CD4-positive, alpha-beta memory T cell (primary cell): ENCODE results near the gene KIF26A. TPM values are rescaled to one million over a fixed set of nuclear protein-coding genes. Genes with fewer than 3 reads are reported as not detected.
"Not testable (repeated sequence)": the region's sequence is repeated elsewhere in the genome, so short reads cannot be mapped to it uniquely, and the experiment has no call there.

Experiments used
- CTCF ChIA-PET: fragments of 350-600 bp; sonication (Branson Sonifier 250); formaldehyde crosslinking; loops from one replicate; lab custom pipeline; 2021; ENCODE audit warnings: inconsistent platforms; ENCODE audit not compliant: partially characterized antibody; lab: Charles Lee
- POLR2A ChIA-PET: fragments of 350-600 bp; sonication (Branson Sonifier 250); formaldehyde crosslinking; loops from one replicate; lab custom pipeline; 2021; ENCODE audit not compliant: partially characterized antibody; lab: Charles Lee
- DNase-seq, 5 donors: peaks; one replicate each; pipeline versions ENCODE4 v3.0.0 to v3.0.0-alpha.2; 2020 to 2022; ENCODE audit warnings: mixed read lengths in 1 of 5
- H3K27ac ChIP-seq: one replicate; pipeline ENCODE4 v1.7.0; 2013; ENCODE audit warnings: low read depth, low read length
- H3K27me3 ChIP-seq: 2 replicates; pipeline ENCODE4 v1.7.0; 2013; ENCODE audit warnings: mild to moderate bottlenecking, low read length, moderate library complexity; ENCODE audit not compliant: insufficient read depth
- H3K36me3 ChIP-seq: 2 replicates; pipeline ENCODE4 v1.7.0; 2013; ENCODE audit warnings: mild to moderate bottlenecking, low read length, moderate library complexity; ENCODE audit not compliant: insufficient read depth
- H3K4me1 ChIP-seq: 2 replicates; pipeline ENCODE4 v1.7.0; 2013; ENCODE audit warnings: mild to moderate bottlenecking, low read length, moderate library complexity; ENCODE audit not compliant: insufficient read depth
- H3K4me3 ChIP-seq, 2 donors: one replicate each; pipeline ENCODE4 v1.7.0; 2013; ENCODE audit warnings: low read length in 2 of 2, mild to moderate bottlenecking in 1 of 2
- H3K9me3 ChIP-seq, 2 donors: one replicate each; pipeline ENCODE4 v1.7.0; 2013; ENCODE audit warnings: low read length in 2 of 2, control low read depth in 1 of 2; ENCODE audit not compliant: control insufficient read depth in 1 of 2
- H3K27ac Mint-ChIP-seq, 7 donors: one replicate each; pipeline ENCODE4 v1.8.0; 2020 to 2021; ENCODE audit warnings: mixed read lengths in 7 of 7, mild to moderate bottlenecking in 6 of 7, inconsistent platforms in 3 of 7, moderate library complexity in 3 of 7
- H3K27me3 Mint-ChIP-seq, 2 donors: one replicate each; pipeline ENCODE4 v1.8.0; 2020 to 2021; ENCODE audit warnings: mixed read lengths in 2 of 2
- H3K36me3 Mint-ChIP-seq, 2 donors: one replicate each; pipeline ENCODE4 v1.8.0; 2020 to 2021; ENCODE audit warnings: mixed read lengths in 2 of 2, inconsistent platforms in 1 of 2, mild to moderate bottlenecking in 1 of 2
- H3K4me1 Mint-ChIP-seq, 4 donors: one replicate each; pipeline ENCODE4 v1.8.0; 2020 to 2021; ENCODE audit warnings: mixed read lengths in 4 of 4, mild to moderate bottlenecking in 1 of 4
- H3K4me3 Mint-ChIP-seq, 8 donors: one replicate each; pipeline ENCODE4 v1.8.0; 2020 to 2021; ENCODE audit warnings: mixed read lengths in 8 of 8, mild to moderate bottlenecking in 7 of 8, moderate library complexity in 6 of 8, inconsistent platforms in 3 of 8
- H3K9me3 Mint-ChIP-seq, 8 donors: one replicate each; pipeline ENCODE4 v1.8.0; 2020 to 2021; ENCODE audit warnings: mixed read lengths in 8 of 8, mild to moderate bottlenecking in 5 of 8, inconsistent platforms in 3 of 8, moderate library complexity in 1 of 8
- intact Hi-C: fragments of 100-400 bp; cut with micrococcal nuclease; formaldehyde crosslinking; loops from one replicate; pipeline ENCODE4 v1.15.1; 2023
- polyA plus RNA-seq, 2 donors: library from polyadenylated mRNA; unstranded; fragments of 300-500 nt; fragmentation: Illumina TruSeq; gene quantifications; one replicate each; pipeline ENCODE4 v1.2.3, GENCODE V29; 2021
- total RNA-seq, 2 experiments: library from RNA; stranded (reverse); gene quantifications; one replicate each; pipeline ENCODE4 v1.2.3, GENCODE V29; 2021

Gene KIF26A
- total and polyA plus RNA-seq, 4 experiments from 2014 or later = 0.05 to 0.23 (median 0.22) TPM; not detected in 1

DNA sequence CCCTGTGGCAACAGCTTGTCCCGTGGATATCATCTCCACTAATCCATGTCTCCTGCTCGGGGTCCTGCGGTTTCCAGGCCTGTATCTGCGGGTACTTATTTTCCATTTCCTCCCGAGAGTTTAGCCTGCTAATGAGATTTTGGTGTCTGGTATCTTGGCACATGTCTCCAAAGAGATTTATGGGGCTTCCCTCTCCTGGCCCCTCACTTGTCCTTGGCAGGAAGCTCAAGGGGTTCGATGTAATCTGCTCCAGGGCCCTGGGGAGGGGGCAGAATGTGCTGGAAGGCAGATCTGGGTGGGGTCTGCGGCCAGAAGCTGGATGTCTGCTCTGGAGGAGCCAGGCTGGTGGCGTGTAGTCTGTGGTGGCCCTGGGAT is 85.7 kb downstream of the KIF26A start:
- Mint-ChIP-seq H3K4me1 (peaks cover 5 to 37% (median 19%) of the 10 kb centered on the region in 4 donors), H3K4me3 (no peak overlapping the region), H3K27ac (no peak overlapping the region), H3K27me3 (peaks cover 1 to 9% of the 10 kb centered on the region in 2 donors), H3K36me3 (no peaks in the 10 kb centered on the region), H3K9me3 (peaks cover 0 to 6% (median 0%) of the 10 kb centered on the region in 8 donors)
- Histone ChIP-seq H3K4me3 (no peak overlapping the region), H3K27ac (no peak overlapping the region), H3K4me1 (peaks cover 10% of the 10 kb centered on the region), H3K9me3 (no peaks in the 10 kb centered on the region), H3K27me3 (no peaks in the 10 kb centered on the region), H3K36me3 (no peaks in the 10 kb centered on the region)
- POLR2A ChIA-PET = no interaction called here
- no peak for DNase-seq
- CTCF ChIA-PET = no interaction called here
- intact Hi-C loops = no loop called here

DNA sequence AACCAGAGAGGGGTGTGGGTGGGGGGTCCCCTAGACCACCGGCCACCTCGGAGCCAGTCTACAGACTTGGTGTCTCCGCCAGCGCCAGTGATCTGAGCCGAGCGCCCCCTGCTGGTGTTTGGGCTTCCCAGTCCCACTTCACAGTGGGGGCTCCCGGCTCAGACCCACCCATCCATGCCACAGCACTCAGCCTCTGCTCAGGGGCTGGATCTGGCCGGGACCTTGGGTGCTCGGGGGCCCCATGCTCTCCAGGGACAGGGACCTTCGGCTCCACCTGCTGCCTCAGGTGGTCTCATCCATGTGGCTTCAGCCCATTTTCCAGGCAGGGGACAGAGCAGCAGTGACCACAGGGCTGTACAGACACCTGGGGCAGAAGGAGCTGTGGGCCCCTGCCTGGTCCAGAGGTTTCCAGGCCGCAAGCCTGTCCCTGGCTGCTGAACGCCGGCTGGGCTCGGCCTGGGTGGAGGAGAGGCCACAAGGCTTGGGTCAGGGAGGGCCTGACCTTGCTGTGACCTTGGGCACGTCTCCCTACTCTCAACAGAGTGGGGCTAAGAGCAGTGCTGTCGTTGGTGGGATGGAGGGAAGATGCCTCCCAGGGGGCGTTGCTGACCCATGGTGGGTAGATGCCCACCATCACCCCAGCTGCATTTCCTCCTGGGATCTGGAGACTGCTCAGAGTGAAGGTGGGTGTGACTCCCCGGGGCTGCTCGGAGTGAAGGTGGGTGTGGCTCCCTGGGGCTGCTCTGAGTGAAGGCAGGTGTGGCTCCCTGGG is 86.3 kb downstream of the KIF26A start:
- Mint-ChIP-seq H3K36me3 (no peaks in the 10 kb centered on the region), H3K9me3 (peaks cover 0 to 6% (median 0%) of the 10 kb centered on the region in 8 donors), H3K27me3 (peaks cover 1 to 9% of the 10 kb centered on the region in 2 donors), H3K4me1 (peaks cover 5 to 37% (median 19%) of the 10 kb centered on the region in 4 donors), H3K4me3 (no peak overlapping the region), H3K27ac (peak overlapping the region in 1 of 7 donors; percentile 66)
- CTCF ChIA-PET = no interaction called here
- H3K27me3 ChIP-seq = no peaks in the 10 kb centered on the region
- intact Hi-C loops = no loop called here
- no peaks in the 10 kb centered on the region for H3K36me3 ChIP-seq
- POLR2A ChIA-PET = no interaction called here
- H3K27ac ChIP-seq = no peak overlapping the region
- no peak for DNase-seq
- peaks cover 10% of the 10 kb centered on the region for H3K4me1 ChIP-seq
- no peaks in the 10 kb centered on the region for H3K9me3 ChIP-seq
- no peak overlapping the region for H3K4me3 ChIP-seq

DNA sequence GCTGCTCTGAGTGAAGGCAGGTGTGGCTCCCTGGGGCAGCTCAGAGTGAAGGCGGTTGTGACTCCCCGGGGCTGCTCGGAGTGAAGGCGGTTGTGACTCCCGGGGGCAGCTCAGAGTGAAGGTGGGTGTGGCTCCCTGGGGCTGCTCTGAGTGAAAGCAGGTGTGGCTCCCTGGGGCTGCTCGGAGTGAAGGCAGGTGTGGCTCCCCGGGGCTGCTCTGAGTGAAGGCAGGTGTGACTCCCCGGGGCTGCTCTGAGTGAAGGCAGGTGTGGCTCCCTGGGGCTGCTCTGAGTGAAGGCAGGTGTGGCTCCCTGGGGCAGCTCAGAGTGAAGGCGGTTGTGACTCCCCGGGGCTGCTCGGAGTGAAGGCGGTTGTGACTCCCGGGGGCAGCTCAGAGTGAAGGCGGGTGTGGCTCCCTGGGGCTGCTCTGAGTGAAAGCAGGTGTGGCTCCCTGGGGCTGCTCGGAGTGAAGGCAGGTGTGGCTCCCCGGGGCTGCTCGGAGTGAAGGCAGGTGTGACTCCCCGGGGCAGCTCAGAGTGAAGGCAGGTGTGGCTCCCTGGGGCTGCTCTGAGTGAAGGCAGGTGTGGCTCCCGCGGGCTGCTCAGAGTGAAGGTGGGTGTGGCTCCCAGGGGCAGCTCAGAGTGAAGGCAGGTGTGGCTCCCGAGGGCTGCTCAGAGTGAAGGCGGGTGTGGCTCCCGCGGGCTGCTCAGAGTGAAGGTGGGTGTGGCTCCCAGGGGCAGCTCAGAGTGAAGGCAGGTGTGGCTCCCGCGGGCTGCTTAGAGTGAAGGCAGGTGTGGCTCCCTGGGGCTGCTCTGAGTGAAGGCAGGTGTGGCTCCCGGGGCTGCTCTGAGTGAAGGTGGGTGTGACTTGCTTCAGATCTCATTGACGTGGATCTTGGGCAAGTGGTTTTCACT is 87.1 kb downstream of the KIF26A start:
- H3K36me3 Mint-ChIP-seq, H3K27ac Mint-ChIP-seq, H3K27me3 Mint-ChIP-seq, H3K4me3 Mint-ChIP-seq, H3K27ac ChIP-seq, H3K4me3 ChIP-seq, intact Hi-C loops, H3K36me3 ChIP-seq, POLR2A ChIA-PET, H3K9me3 Mint-ChIP-seq, H3K27me3 ChIP-seq, CTCF ChIA-PET, H3K9me3 ChIP-seq: not testable (repeated sequence)
- peaks cover 5 to 37% (median 19%) of the 10 kb centered on the region in 4 donors for H3K4me1 Mint-ChIP-seq
- DNase-seq = peak in 1 of 5 donors; percentile 6
- peaks cover 10% of the 10 kb centered on the region for H3K4me1 ChIP-seq

DNA sequence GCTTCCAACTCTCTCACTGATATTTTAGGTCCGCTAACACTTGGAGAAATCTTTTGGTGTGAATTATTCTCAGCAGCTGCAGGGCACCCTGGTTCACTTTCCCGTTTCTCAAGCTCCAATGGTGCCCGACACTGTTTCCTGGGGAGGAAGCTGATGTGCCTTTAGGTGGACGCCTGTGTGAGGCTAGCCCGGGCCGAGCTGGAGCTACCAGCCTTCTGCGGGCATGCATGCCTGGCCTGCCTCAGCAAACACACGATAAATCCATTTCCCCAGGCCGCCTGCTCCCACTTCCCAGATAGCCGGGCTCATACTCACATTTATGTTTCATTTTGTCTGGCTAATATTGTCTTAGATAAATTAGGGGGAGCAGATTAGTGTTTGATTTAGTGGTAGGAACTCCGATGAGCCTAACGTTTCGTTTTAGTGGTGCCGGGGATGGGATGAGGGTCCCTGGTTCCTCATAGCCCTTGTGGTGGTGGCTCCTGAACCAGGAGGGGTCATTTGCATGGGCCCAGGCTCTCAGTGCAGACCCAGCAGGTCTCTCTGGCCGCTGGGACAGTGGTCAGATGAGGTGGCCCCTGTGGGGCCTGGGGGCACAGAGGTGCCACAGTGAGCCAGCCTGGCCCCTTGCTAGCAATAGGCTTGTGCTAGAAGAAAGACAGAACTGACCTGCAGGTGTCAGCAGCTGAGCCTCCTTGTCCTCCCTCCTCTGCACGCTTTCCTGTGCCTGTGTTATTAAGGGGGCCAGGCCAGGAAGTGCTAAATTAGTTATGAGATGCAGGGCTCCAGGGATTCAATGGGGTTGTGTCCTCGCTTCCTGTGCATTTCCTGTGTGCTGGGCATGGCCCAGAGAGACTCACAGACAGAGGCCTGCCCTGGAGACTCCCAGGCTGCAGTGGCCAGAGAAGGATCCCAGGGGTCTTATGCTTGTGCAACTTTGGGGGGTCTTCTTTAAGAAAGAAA is 88.3 kb downstream of the KIF26A start:
- peaks cover 10% of the 10 kb centered on the region for H3K4me1 ChIP-seq
- H3K27me3 ChIP-seq = no peaks in the 10 kb centered on the region
- Mint-ChIP-seq H3K9me3 (peaks cover 0 to 6% (median 0%) of the 10 kb centered on the region in 8 donors), H3K27me3 (peaks cover under 1 to 9% of the 10 kb centered on the region in 2 donors), H3K27ac (peak overlapping the region in 1 of 7 donors; percentile 19), H3K4me1 (peaks cover 5 to 37% (median 19%) of the 10 kb centered on the region in 4 donors), H3K4me3 (no peak overlapping the region), H3K36me3 (no peaks in the 10 kb centered on the region)
- no peak for DNase-seq
- no peak overlapping the region for H3K4me3 ChIP-seq
- H3K9me3 ChIP-seq = no peaks in the 10 kb centered on the region
- H3K36me3 ChIP-seq = no peaks in the 10 kb centered on the region
- ChIA-PET POLR2A (no interaction called here), CTCF (no interaction called here)
- H3K27ac ChIP-seq = no peak overlapping the region
- intact Hi-C loops = no loop called here

DNA sequence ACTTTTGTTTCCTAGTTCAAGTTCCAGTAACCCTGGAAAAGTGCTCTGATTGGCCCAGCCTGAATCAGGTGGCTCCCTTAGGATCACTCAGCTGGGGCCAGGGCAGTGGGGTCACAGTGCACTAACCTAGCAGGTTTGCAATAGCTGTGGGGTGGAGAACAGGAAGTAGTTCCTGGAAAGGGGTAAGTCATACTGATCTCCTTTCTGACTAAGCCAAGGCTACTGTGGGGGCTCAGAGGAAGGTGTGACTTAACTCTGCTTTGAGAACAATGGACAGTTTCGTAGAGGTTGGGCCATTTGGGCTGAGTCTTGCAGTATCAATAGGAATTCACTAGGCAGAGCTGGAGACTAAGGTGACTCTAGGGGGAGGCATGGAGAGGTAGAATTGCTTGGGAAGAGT is 89.4 kb downstream of the KIF26A start:
- no peaks in the 10 kb centered on the region for H3K36me3 Mint-ChIP-seq
- peaks cover 5 to 37% (median 19%) of the 10 kb centered on the region in 4 donors for H3K4me1 Mint-ChIP-seq
- H3K4me3 ChIP-seq = no peak overlapping the region
- ChIA-PET POLR2A (no interaction called here), CTCF (no interaction called here)
- peaks cover 0 to 6% (median 0%) of the 10 kb centered on the region in 8 donors for H3K9me3 Mint-ChIP-seq
- peaks cover 10% of the 10 kb centered on the region for H3K4me1 ChIP-seq
- H3K27ac ChIP-seq = no peak overlapping the region
- peak overlapping the region in 2 of 8 donors; percentile 2 to 21 for H3K4me3 Mint-ChIP-seq
- H3K27ac Mint-ChIP-seq = peak overlapping the region in 2 of 7 donors; percentile 49 to 62
- DNase-seq = no peak
- no peaks in the 10 kb centered on the region for H3K9me3 ChIP-seq
- no peaks in the 10 kb centered on the region for H3K36me3 ChIP-seq
- H3K27me3 ChIP-seq = no peaks in the 10 kb centered on the region
- intact Hi-C loops = no loop called here
- peaks cover 0 to 5% of the 10 kb centered on the region in 2 donors for H3K27me3 Mint-ChIP-seq

DNA sequence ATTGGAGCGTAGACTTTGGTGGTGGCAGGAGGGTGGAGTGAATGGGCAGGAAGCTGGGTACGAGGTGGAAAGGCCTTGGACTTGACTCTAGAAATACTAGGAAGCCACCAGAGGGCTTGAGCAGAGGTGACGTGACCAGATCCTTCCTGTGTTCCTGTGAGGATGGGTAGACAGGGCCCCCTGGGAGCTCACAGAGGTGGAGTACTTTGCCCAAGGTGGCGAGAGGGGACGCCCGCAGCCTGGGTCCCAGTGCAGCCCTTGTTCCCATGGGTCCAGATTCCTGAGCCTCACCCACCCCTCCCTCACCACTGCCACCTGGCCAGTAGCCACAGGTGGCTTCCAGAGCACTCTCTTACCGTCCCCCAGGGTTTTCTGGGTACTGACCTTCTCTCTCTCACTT is 89.8 kb downstream of the KIF26A start:
- intact Hi-C loops = no loop called here
- DNase-seq = no peak
- Histone ChIP-seq H3K4me1 (peaks cover 10% of the 10 kb centered on the region), H3K4me3 (no peak overlapping the region), H3K9me3 (no peaks in the 10 kb centered on the region), H3K27ac (no peak overlapping the region), H3K36me3 (no peaks in the 10 kb centered on the region), H3K27me3 (no peaks in the 10 kb centered on the region)
- Mint-ChIP-seq H3K27me3 (peaks cover 0 to 5% of the 10 kb centered on the region in 2 donors), H3K4me3 (peak overlapping the region in 2 of 8 donors; percentile 2 to 21), H3K9me3 (peaks cover 0 to 9% (median under 1%) of the 10 kb centered on the region in 8 donors), H3K27ac (peak overlapping the region in 1 of 7 donors; percentile 49), H3K4me1 (peaks cover 5 to 37% (median 19%) of the 10 kb centered on the region in 4 donors), H3K36me3 (no peaks in the 10 kb centered on the region)
- POLR2A ChIA-PET = no interaction called here
- CTCF ChIA-PET = no interaction called here
